Measurements from ENCODE around the gene PIN1.

The PIN1 gene

DNA sequence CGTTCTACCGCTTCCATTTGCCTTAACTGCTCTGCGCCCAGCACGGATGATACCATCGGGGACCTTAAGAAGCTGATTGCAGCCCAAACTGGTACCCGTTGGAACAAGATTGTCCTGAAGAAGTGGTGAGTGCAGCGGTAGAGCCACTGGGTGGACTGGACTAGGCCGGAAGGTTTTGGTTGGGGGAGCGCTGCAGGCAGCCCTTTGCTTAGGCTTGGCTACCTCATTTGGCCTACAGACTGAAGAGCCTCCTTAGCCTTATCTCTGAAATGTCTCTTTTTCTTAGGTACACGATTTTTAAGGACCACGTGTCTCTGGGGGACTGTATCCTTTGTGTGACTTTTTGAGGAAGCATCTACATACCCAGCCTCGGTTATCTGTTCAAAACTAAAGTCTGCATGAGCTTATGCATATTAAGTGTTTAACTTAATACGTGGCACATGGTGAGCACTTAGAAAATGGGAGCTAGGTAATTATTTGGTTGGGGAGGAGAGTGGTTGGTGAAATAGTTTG is 6.5 kb upstream of the PIN1 start:
- H3K9me3 Mint-ChIP-seq = no peaks in the 10 kb centered on the region
- H3K4me1 Mint-ChIP-seq = peaks cover 33% of the 10 kb centered on the region
- H3K4me3 Mint-ChIP-seq = peak overlapping the region; percentile 100
- H3K27ac Mint-ChIP-seq = no peak overlapping the region
- no peak for DNase-seq
- H3K36me3 Mint-ChIP-seq (ENCODE audit: low read depth) = peaks cover 22% of the 10 kb centered on the region
- H3K27me3 Mint-ChIP-seq (ENCODE audit: low read depth, poor library complexity) = no peaks in the 10 kb centered on the region
- TF ChIP-seq, protein P1, sequence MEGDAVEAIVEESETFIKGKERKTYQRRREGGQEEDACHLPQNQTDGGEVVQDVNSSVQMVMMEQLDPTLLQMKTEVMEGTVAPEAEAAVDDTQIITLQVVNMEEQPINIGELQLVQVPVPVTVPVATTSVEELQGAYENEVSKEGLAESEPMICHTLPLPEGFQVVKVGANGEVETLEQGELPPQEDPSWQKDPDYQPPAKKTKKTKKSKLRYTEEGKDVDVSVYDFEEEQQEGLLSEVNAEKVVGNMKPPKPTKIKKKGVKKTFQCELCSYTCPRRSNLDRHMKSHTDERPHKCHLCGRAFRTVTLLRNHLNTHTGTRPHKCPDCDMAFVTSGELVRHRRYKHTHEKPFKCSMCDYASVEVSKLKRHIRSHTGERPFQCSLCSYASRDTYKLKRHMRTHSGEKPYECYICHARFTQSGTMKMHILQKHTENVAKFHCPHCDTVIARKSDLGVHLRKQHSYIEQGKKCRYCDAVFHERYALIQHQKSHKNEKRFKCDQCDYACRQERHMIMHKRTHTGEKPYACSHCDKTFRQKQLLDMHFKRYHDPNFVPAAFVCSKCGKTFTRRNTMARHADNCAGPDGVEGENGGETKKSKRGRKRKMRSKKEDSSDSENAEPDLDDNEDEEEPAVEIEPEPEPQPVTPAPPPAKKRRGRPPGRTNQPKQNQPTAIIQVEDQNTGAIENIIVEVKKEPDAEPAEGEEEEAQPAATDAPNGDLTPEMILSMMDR (IDR thresholded peaks at IDR 0.05) = no peak

DNA sequence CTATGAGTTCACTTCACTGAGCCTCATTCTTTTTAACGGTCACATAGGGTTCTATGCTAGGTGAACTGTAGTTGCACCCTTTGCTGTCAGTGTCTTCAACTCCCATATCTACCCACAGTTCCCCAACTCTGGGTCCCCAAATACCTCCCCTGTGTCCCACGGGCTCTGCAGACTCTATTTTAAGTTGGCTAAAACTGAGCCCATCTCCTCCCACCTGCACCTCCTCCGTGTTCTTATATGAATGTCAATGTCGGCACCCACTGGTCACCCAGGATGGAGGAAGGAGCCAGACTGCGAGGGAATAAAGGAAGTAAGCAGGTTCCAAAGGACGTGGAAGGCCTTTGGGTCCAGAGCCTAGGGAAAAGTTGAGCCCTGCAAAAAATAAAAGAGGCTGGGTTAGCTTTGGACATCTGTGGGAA is 802 bp upstream of the PIN1 start:
- peak overlapping the region; percentile 92 for H3K4me3 Mint-ChIP-seq
- DNase-seq = no peak
- peaks cover 18% of the 10 kb centered on the region for H3K36me3 Mint-ChIP-seq (ENCODE audit: low read depth)
- peaks cover 3% of the 10 kb centered on the region for H3K27me3 Mint-ChIP-seq (ENCODE audit: low read depth, poor library complexity)
- TF ChIP-seq, protein P1 (IDR thresholded peaks at IDR 0.05) = no peak
- peak overlapping the region; percentile 68 for H3K27ac Mint-ChIP-seq
- H3K4me1 Mint-ChIP-seq = peaks cover 13% of the 10 kb centered on the region
- no peaks in the 10 kb centered on the region for H3K9me3 Mint-ChIP-seq

DNA sequence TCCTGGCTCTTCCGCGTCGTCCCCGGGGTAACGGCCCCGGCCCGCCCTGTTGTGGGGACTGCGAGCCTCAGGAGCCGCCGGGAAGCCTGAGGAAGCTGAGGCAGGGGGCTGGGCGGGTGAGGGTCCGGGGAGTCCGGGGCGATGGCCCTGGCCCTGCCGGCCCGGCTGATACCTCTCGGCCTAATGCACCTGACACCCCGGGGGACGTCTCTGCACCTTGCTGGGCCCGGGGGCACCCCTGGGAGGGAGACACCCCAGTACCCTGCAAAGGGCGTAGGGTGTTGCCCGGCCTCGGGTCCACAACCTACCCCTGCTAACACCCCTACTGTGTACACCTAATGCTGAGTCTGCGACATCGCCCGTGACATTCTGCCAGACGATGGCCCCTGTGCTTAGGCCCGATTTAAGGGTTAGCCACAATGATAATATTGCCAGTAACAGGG is 410 bp downstream of the PIN1 start:
- Mint-ChIP-seq H3K4me3 (peak overlapping the region; percentile 92), H3K27me3 (ENCODE audit: low read depth, poor library complexity) (peaks cover 3% of the 10 kb centered on the region), H3K4me1 (peaks cover 13% of the 10 kb centered on the region), H3K9me3 (no peaks in the 10 kb centered on the region), H3K36me3 (ENCODE audit: low read depth) (peaks cover 18% of the 10 kb centered on the region), H3K27ac (no peak overlapping the region)
- no peak for DNase-seq
- TF ChIP-seq, protein P1 (IDR thresholded peaks at IDR 0.05) = no peak

DNA sequence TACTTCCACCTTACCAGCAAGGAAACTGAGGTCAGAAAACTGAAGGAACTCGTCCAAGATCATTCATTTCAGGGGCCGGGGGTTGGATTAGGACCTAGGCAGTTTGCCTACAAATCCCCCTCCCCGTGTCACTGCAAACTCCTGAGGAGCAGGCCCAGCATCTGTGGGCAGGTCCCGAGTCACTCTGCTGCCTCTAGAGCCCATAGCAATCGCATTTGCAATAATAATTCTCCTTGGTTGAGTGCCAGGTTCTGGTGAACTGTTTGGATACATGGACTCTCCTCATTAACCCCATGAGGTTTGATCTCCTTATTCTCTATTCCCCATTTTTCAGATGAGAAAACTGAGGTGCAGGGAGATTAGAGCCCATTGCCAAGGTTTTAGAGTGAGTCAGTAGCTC is 903 bp downstream of the PIN1 start:
- peaks cover 13% of the 10 kb centered on the region for H3K4me1 Mint-ChIP-seq
- peak overlapping the region; percentile 92 for H3K4me3 Mint-ChIP-seq
- peaks cover 21% of the 10 kb centered on the region for H3K36me3 Mint-ChIP-seq (ENCODE audit: low read depth)
- H3K27ac Mint-ChIP-seq = peak overlapping the region; percentile 64
- TF ChIP-seq, protein P1 (IDR thresholded peaks at IDR 0.05) = no peak
- no peak for DNase-seq
- H3K27me3 Mint-ChIP-seq (ENCODE audit: low read depth, poor library complexity) = peaks cover 3% of the 10 kb centered on the region
- no peaks in the 10 kb centered on the region for H3K9me3 Mint-ChIP-seq

DNA sequence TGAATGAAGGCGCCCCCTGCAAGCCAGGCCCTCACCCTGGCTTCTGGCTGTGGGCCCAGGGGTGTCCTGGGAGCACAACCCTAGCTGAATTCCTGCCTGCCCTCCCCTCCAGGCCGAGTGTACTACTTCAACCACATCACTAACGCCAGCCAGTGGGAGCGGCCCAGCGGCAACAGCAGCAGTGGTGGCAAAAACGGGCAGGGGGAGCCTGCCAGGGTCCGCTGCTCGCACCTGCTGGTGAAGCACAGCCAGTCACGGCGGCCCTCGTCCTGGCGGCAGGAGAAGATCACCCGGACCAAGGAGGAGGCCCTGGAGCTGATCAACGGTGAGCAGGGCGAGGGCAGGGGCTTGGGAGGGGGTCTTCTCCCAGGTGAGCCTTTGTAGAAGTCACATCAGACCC is 3.2 kb downstream of the PIN1 start:
- H3K4me1 Mint-ChIP-seq = peaks cover 13% of the 10 kb centered on the region
- H3K9me3 Mint-ChIP-seq = no peaks in the 10 kb centered on the region
- no peak overlapping the region for H3K4me3 Mint-ChIP-seq
- peaks cover 3% of the 10 kb centered on the region for H3K27me3 Mint-ChIP-seq (ENCODE audit: low read depth, poor library complexity)
- H3K27ac Mint-ChIP-seq = no peak overlapping the region
- no peak for DNase-seq
- peaks cover 39% of the 10 kb centered on the region for H3K36me3 Mint-ChIP-seq (ENCODE audit: low read depth)
- TF ChIP-seq, protein P1 (IDR thresholded peaks at IDR 0.05) = no peak

DNA sequence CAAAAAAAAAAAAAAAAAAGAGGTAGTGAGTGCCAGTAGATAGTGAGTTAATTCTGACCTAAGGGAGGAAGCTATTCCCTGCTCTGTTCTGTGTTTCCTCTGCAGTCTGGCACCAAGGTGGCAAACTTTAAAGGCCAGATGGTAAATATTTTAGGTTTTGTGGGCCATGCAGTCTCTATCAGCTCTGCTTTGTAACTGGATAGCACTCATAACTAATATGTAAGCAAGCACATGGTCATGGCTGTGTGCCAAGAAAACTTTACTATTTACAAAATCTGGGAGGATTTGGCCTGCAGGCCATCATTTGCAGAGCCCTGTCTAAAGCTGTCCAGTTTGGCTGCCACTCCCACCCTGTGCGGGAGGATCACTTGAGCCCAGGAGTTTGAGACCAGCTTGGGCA is 4.3 kb downstream of the PIN1 start:
- TF ChIP-seq, protein P1 (IDR thresholded peaks at IDR 0.05) = no peak
- no peaks in the 10 kb centered on the region for H3K9me3 Mint-ChIP-seq
- H3K27ac Mint-ChIP-seq = no peak overlapping the region
- H3K27me3 Mint-ChIP-seq (ENCODE audit: low read depth, poor library complexity) = peaks cover 3% of the 10 kb centered on the region
- no peak overlapping the region for H3K4me3 Mint-ChIP-seq
- peaks cover 50% of the 10 kb centered on the region for H3K36me3 Mint-ChIP-seq (ENCODE audit: low read depth)
- H3K4me1 Mint-ChIP-seq = peaks cover 13% of the 10 kb centered on the region
- DNase-seq = no peak
